Astrocyte (in vitro differentiated cells and primary cell): Measurements from ENCODE around the gene MCAM. TPM values are rescaled to one million over a fixed set of nuclear protein-coding genes. Genes with fewer than 3 reads are reported as not detected.

Experiments
- DNase-seq: peaks from one replicate; pipeline ENCODE4 v3.0.0-alpha.2; 2010; ENCODE audit warnings: low read depth
- FAIRE-seq: peaks from 2 replicates; lab custom pipeline; 2011; peaks lifted over from hg19 to GRCh38; lab: Jason Lieb, UNC
- H2AFZ ChIP-seq: 2 replicates; pipeline ENCODE4 v1.6.0; 2012; ENCODE audit warnings: low read depth, low read length, inconsistent platforms
- H3K27ac ChIP-seq: 2 replicates; pipeline ENCODE4 v1.5.1; 2011; ENCODE audit warnings: low read depth, low read length, inconsistent platforms
- H3K27me3 ChIP-seq: 2 replicates; pipeline ENCODE4 v1.6.0; 2011; ENCODE audit warnings: low read length, inconsistent platforms; ENCODE audit not compliant: insufficient read depth
- H3K36me3 ChIP-seq: 2 replicates; pipeline ENCODE4 v1.5.1; 2011; ENCODE audit warnings: low read length, inconsistent platforms; ENCODE audit not compliant: insufficient read depth
- H3K4me1 ChIP-seq: 2 replicates; pipeline ENCODE4 v1.5.1; 2011; ENCODE audit warnings: low read length, inconsistent platforms; ENCODE audit not compliant: insufficient read depth
- H3K4me2 ChIP-seq: 2 replicates; pipeline ENCODE4 v1.6.0; 2012; ENCODE audit warnings: low read length, inconsistent platforms
- H3K4me3 ChIP-seq: 2 replicates; pipeline ENCODE4 v1.5.1; 2011; ENCODE audit warnings: low read depth, mild to moderate bottlenecking, low read length, inconsistent platforms; ENCODE audit not compliant: insufficient read depth
- H3K79me2 ChIP-seq: 2 replicates; pipeline ENCODE4 v1.6.0; 2012; ENCODE audit warnings: mild to moderate bottlenecking, low read length, inconsistent platforms; ENCODE audit not compliant: insufficient read depth
- H3K9ac ChIP-seq: 2 replicates; pipeline ENCODE4 v1.6.0; 2012; ENCODE audit warnings: mild to moderate bottlenecking, low read length, inconsistent platforms
- H3K9me3 ChIP-seq: 2 replicates; pipeline ENCODE4 v1.5.1; 2012; ENCODE audit warnings: low read depth, mild to moderate bottlenecking, low read length, inconsistent platforms; ENCODE audit not compliant: insufficient read depth
- H4K20me1 ChIP-seq: 2 replicates; pipeline ENCODE4 v1.6.0; 2012; ENCODE audit warnings: low read length, inconsistent platforms; ENCODE audit not compliant: insufficient read depth
- H3K27ac Mint-ChIP-seq: one replicate; pipeline ENCODE4 v1.8.0; 2021; ENCODE audit warnings: mild to moderate bottlenecking, mixed read lengths; ENCODE audit not compliant: unreplicated experiment
- H3K27me3 Mint-ChIP-seq: one replicate; pipeline ENCODE4 v1.8.0; 2021; ENCODE audit warnings: low read depth, mixed read lengths; ENCODE audit not compliant: unreplicated experiment
- H3K36me3 Mint-ChIP-seq: one replicate; pipeline ENCODE4 v1.8.0; 2021; ENCODE audit warnings: low read depth, mixed read lengths; ENCODE audit not compliant: unreplicated experiment
- H3K4me1 Mint-ChIP-seq: one replicate; pipeline ENCODE4 v1.8.0; 2021; ENCODE audit warnings: low read depth, mixed read lengths; ENCODE audit not compliant: unreplicated experiment
- H3K4me3 Mint-ChIP-seq: one replicate; pipeline ENCODE4 v1.8.0; 2021; ENCODE audit warnings: mild to moderate bottlenecking, moderate library complexity, mixed read lengths; ENCODE audit not compliant: unreplicated experiment
- H3K9me3 Mint-ChIP-seq: one replicate; pipeline ENCODE4 v1.8.0; 2021; ENCODE audit warnings: mild to moderate bottlenecking, mixed read lengths; ENCODE audit not compliant: unreplicated experiment
- EZH2 ChIP-seq: IDR thresholded peaks from 2 replicates; pipeline ENCODE4 v1.6.1; 2012; ENCODE audit warnings: mild to moderate bottlenecking, low read length, inconsistent platforms; ENCODE audit not compliant: insufficient read depth
- total RNA-seq: library from RNA; stranded (reverse); gene quantifications from 2 replicates; pipeline ENCODE4 v1.2.1, GENCODE V29; 2021
- TF ChIP-seq, protein P1 (sequence below): IDR thresholded peaks from 2 replicates; pipeline ENCODE4 v1.5.1; 2011; ENCODE audit warnings: low read depth, mild to moderate bottlenecking, inconsistent platforms, low read length, moderate library complexity; ENCODE audit not compliant: insufficient read depth

MCAM gene
- total RNA-seq, 1 donor from 2014 or later, result 213 TPM

DNA sequence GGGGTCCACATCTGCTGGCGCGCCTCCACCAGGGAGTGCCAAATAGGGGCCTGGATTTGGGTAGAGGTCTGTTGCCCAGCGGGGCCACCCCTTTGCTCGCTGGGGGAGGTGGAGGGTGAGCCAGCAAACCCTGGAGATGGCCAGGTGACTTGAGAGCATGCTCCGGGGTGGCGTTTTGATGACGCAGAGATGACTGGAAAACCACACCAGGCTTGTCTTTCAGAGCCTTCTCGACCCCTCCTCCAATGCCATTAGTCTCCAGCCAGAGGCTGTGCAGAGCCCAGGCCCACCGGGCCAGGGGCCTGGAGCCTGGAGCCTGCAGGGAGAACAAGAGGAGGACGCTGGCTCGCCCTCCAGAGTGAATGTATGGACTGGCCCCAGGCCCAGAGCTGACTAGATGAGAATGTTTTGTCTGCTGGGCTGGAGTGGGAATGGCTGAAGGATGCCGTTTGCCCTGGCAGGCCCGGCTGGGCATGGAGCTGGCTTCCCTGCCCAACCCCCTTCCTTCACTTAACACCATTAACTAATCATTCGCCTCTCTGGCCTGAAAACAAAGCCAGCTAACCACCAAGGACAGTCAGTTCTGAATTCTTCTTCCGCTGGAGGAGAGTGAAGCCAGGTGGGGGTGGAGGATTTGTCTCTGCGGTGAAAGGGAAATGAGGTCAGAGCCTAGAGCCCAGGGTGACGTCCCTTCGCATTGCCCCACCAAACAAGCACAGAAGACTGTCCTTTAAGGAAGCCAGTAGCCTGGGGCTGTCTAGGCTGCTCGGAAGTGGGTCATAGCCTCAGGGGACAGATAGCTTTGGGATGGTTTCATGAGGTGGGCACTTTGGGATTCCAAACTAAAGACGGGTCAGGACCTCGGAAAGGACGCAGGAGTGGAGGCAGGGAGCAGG, 1.6 kb upstream of the MCAM start:
- Histone ChIP-seq H3K9ac (peak overlapping the region; percentile 55), H4K20me1 (peaks cover 21% of the 10 kb centered on the region), H3K27me3 (no peaks in the 10 kb centered on the region), H3K4me3 (no peak overlapping the region), H3K79me2 (peaks cover 27% of the 10 kb centered on the region), H3K4me2 (peak overlapping the region; percentile 67), H2AFZ (peak overlapping the region; percentile 71), H3K9me3 (no peaks in the 10 kb centered on the region), H3K27ac (peak overlapping the region; percentile 67), H3K4me1 (peaks cover 56% of the 10 kb centered on the region), H3K36me3 (peaks cover 6% of the 10 kb centered on the region)
- H3K9me3 Mint-ChIP-seq, result no peaks in the 10 kb centered on the region
- H3K4me3 Mint-ChIP-seq, result peak overlapping the region; percentile 73
- no peaks in the 10 kb centered on the region for H3K27me3 Mint-ChIP-seq
- H3K27ac Mint-ChIP-seq, result peak overlapping the region; percentile 96
- peaks cover 22% of the 10 kb centered on the region for H3K4me1 Mint-ChIP-seq
- FAIRE-seq (no peak), DNase-seq (peak; percentile 71)
- TF ChIP-seq, protein P1, sequence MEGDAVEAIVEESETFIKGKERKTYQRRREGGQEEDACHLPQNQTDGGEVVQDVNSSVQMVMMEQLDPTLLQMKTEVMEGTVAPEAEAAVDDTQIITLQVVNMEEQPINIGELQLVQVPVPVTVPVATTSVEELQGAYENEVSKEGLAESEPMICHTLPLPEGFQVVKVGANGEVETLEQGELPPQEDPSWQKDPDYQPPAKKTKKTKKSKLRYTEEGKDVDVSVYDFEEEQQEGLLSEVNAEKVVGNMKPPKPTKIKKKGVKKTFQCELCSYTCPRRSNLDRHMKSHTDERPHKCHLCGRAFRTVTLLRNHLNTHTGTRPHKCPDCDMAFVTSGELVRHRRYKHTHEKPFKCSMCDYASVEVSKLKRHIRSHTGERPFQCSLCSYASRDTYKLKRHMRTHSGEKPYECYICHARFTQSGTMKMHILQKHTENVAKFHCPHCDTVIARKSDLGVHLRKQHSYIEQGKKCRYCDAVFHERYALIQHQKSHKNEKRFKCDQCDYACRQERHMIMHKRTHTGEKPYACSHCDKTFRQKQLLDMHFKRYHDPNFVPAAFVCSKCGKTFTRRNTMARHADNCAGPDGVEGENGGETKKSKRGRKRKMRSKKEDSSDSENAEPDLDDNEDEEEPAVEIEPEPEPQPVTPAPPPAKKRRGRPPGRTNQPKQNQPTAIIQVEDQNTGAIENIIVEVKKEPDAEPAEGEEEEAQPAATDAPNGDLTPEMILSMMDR, result no peak
- TF ChIP-seq EZH2, result no peak
- peaks cover 5% of the 10 kb centered on the region for H3K36me3 Mint-ChIP-seq

DNA sequence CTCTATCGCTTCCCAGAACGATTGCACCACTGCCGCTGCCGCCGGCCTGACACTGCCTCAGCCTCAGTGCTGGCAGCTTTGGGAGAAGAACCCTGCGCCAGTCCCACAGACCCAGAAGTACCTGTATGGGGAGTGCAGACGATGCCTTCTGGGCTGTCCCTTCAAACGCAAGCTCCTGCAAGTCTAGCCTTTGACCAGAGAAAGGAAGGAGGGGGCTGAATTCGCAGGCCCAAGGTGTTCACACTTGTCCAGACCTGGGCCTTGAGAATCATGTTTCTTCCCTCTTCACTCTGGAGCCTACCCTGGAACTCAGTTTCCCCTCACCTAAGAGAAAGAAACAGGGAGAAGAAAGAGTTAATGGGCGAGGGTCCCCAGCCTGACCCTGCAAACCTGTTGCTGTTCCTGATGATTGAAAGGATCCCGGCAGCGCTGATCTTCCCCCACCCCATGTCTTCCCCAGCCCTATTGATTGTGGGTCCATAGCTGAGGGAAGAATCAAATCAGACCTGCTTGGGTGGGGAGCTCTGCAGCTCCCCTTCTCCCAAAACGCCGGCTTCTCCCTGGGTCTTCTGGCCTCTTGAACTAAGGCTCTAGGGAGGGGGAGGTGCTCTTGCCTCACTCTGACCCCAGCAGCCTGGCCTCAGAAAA, 786 bp upstream of the MCAM start:
- Mint-ChIP-seq H3K27ac (peak overlapping the region; percentile 58), H3K4me1 (peaks cover 22% of the 10 kb centered on the region), H3K36me3 (peaks cover 8% of the 10 kb centered on the region), H3K27me3 (no peaks in the 10 kb centered on the region), H3K4me3 (peak overlapping the region; percentile 66), H3K9me3 (no peaks in the 10 kb centered on the region)
- H3K27me3 ChIP-seq, result no peaks in the 10 kb centered on the region
- peaks cover 26% of the 10 kb centered on the region for H4K20me1 ChIP-seq
- TF ChIP-seq, protein P1, result no peak
- TF ChIP-seq EZH2, result no peak
- H3K36me3 ChIP-seq, result peaks cover 6% of the 10 kb centered on the region
- peak overlapping the region; percentile 71 for H2AFZ ChIP-seq
- peaks cover 27% of the 10 kb centered on the region for H3K79me2 ChIP-seq
- no peak overlapping the region for H3K4me3 ChIP-seq
- peaks cover 56% of the 10 kb centered on the region for H3K4me1 ChIP-seq
- H3K9me3 ChIP-seq, result no peaks in the 10 kb centered on the region
- H3K9ac ChIP-seq, result peak overlapping the region; percentile 28
- peak overlapping the region; percentile 92 for H3K4me2 ChIP-seq
- FAIRE-seq, result no peak
- peak overlapping the region; percentile 67 for H3K27ac ChIP-seq
- no peak for DNase-seq
